ENCODE measurements around the gene OR2L8.
"Not testable (repeated sequence)": the region's sequence is repeated elsewhere in the genome, so short reads cannot be mapped to it uniquely, and the experiment has no call there.

GRCh38 chr1:247936965-247937734, 11.5 kb upstream of the OR2L8 start:
- not testable (repeated sequence) for TF ChIP-seq MAFK, CEBPB, POLR2A, FOS (IDR thresholded peaks at IDR 0.05; ENCODE audit: low read depth, low read length)
- TF ChIP-seq CTCF (conservative IDR thresholded peaks at IDR 0.05; ENCODE audit: low read depth, low read length) (peak; percentile 63), RAD21 (IDR thresholded peaks at IDR 0.05; ENCODE audit: low read length) (peak; percentile 29)

Measured in IMR-90 (cell line).